ENCODE measurements around the gene RTL9.
"Not testable (repeated sequence)": the region's sequence is repeated elsewhere in the genome, so short reads cannot be mapped to it uniquely, and the experiment has no call there.

RTL9 gene

DNA sequence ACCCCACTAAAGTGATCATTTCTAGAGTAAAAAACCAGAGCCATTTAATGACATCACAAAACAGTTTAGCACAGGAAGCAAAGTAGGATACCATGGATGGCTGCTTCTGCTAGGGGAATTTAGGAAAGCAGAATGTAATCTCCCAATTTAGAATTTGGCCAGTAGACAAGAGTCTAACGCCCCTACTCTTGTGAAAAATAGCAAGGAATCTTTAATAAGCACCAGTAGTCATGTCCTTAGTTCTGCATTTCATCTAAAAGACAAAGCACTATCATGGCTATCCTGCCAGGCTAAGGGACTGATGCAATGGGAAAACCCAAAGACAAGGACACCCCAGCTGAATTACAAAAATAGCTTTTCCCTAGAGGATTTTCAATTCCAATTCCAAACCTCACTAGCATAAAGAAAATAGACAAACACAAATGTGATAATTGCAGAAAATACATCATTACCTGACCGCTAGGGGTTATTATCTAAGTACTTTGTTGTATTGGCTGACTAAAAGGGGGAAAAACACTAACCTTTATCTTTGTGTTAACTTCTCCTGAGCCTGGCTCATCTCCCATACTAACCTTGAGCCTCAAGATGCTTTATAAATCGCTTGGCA lies 38.2 kb upstream of the RTL9 start:
- no peaks in the 10 kb centered on the region for H3K9me3 ChIP-seq (ENCODE audit: control insufficient read depth in 1 of 2, low read length in 2 of 2)
- H3K9ac ChIP-seq (ENCODE audit: low read depth in 1 of 2, low read length in 2 of 2) = no peak overlapping the region
- H3K36me3 ChIP-seq (ENCODE audit: control insufficient read depth in 1 of 2, insufficient read depth in 2 of 2, low read length in 2 of 2) = no peaks in the 10 kb centered on the region
- H3K27ac ChIP-seq (ENCODE audit: low read depth, low read length) = no peak overlapping the region
- H3K4me3 ChIP-seq (ENCODE audit: low read depth in 1 of 2, low read length in 2 of 2) = no peak overlapping the region
- no peaks in the 10 kb centered on the region for H3K27me3 ChIP-seq (ENCODE audit: control insufficient read depth in 1 of 2, insufficient read depth in 2 of 2, low read length in 2 of 2)
- H3K4me1 ChIP-seq (ENCODE audit: control insufficient read depth in 1 of 2, insufficient read depth in 2 of 2, low read length in 2 of 2) = no peaks in the 10 kb centered on the region

- Histone ChIP-seq H3K9ac (ENCODE audit: low read depth in 1 of 2, low read length in 2 of 2) (no peak overlapping the region), H3K27me3 (ENCODE audit: control insufficient read depth in 1 of 2, insufficient read depth in 2 of 2, low read length in 2 of 2) (no peaks in the 10 kb centered on the region), H3K9me3 (ENCODE audit: control insufficient read depth in 1 of 2, low read length in 2 of 2) (no peaks in the 10 kb centered on the region), H3K36me3 (ENCODE audit: control insufficient read depth in 1 of 2, insufficient read depth in 2 of 2, low read length in 2 of 2) (no peaks in the 10 kb centered on the region), H3K4me1 (ENCODE audit: control insufficient read depth in 1 of 2, insufficient read depth in 2 of 2, low read length in 2 of 2) (no peaks in the 10 kb centered on the region), H3K27ac (ENCODE audit: low read depth, low read length) (no peak overlapping the region), H3K4me3 (ENCODE audit: low read depth in 1 of 2, low read length in 2 of 2) (no peak overlapping the region)
These were observed 37.6 kb upstream of the RTL9 start for GRCh38 chrX:110321081-110321480.

DNA sequence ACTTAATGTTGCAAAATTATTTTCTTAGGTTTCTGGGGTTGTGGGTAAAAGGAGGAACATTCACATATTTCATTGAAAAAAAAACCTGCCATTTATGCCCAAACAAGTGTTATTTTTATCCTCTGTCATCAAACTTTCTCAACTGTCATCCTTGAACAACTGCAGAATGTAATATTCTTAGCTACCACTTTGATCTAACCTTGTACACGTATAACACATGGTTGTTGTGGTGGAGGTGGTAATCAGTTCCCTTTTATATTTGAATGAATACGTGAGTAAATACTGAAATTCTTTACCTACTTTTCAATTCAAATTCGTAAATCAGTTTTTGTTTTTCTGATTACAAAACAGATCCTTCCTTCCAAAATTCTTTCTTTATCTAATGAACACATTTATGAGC lies 37.0 kb upstream of the RTL9 start:
- H3K4me3 ChIP-seq (ENCODE audit: low read depth in 1 of 2, low read length in 2 of 2) = no peak overlapping the region
- no peaks in the 10 kb centered on the region for H3K9me3 ChIP-seq (ENCODE audit: control insufficient read depth in 1 of 2, low read length in 2 of 2)
- H3K9ac ChIP-seq (ENCODE audit: low read depth in 1 of 2, low read length in 2 of 2) = no peak overlapping the region
- H3K36me3 ChIP-seq (ENCODE audit: control insufficient read depth in 1 of 2, insufficient read depth in 2 of 2, low read length in 2 of 2) = no peaks in the 10 kb centered on the region
- H3K27ac ChIP-seq (ENCODE audit: low read depth, low read length) = no peak overlapping the region
- H3K4me1 ChIP-seq (ENCODE audit: control insufficient read depth in 1 of 2, insufficient read depth in 2 of 2, low read length in 2 of 2) = no peaks in the 10 kb centered on the region
- no peaks in the 10 kb centered on the region for H3K27me3 ChIP-seq (ENCODE audit: control insufficient read depth in 1 of 2, insufficient read depth in 2 of 2, low read length in 2 of 2)

DNA sequence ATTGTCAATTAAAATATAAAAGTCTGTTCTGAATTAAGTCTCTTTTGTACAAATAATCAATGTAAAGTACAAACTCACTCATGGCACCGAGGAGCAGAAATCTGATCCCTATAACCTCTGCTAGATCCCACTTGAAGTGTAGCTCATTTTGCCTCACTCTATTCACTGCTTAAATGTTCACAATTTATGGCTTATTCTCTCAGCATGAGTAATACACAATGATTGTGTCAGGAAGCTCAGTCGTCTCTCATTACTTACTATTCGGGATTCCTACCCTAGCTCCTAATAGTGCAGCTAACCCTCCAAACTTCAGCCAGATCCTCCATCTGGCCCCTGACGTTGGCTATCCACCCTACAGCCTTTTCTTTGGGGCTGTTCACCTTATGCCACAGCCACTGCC lies 36.0 kb upstream of the RTL9 start:
- Histone ChIP-seq H3K4me3 (ENCODE audit: low read depth in 1 of 2, low read length in 2 of 2) (no peak overlapping the region), H3K4me1 (ENCODE audit: control insufficient read depth in 1 of 2, insufficient read depth in 2 of 2, low read length in 2 of 2) (no peaks in the 10 kb centered on the region), H3K9me3 (ENCODE audit: control insufficient read depth in 1 of 2, low read length in 2 of 2) (no peaks in the 10 kb centered on the region), H3K27me3 (ENCODE audit: control insufficient read depth in 1 of 2, insufficient read depth in 2 of 2, low read length in 2 of 2) (no peaks in the 10 kb centered on the region), H3K27ac (ENCODE audit: low read depth, low read length) (no peak overlapping the region), H3K9ac (ENCODE audit: low read depth in 1 of 2, low read length in 2 of 2) (no peak overlapping the region), H3K36me3 (ENCODE audit: control insufficient read depth in 1 of 2, insufficient read depth in 2 of 2, low read length in 2 of 2) (no peaks in the 10 kb centered on the region)

DNA sequence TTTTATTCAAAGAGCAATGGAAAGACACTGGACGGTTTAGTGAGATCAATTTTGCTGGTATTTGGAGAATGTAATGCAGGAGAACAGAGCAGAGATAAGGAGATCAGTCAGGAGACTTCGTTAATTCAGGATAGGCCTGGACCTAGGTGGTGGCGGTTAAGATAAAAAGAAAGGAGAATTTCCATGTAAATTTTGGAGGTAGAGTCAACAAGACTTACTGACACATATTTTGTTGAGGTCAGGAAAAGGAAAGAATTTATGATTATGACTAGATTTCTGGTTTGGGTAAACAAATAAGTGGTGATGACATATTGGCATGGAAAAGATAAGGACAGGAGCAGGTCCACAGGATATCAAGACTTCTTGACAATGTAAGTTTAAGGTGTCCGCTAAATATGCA lies 31.9 kb upstream of the RTL9 start:
- Histone ChIP-seq H3K27me3 (ENCODE audit: control insufficient read depth in 1 of 2, insufficient read depth in 2 of 2, low read length in 2 of 2) (no peaks in the 10 kb centered on the region), H3K4me1 (ENCODE audit: control insufficient read depth in 1 of 2, insufficient read depth in 2 of 2, low read length in 2 of 2) (no peaks in the 10 kb centered on the region), H3K9me3 (ENCODE audit: control insufficient read depth in 1 of 2, low read length in 2 of 2) (no peaks in the 10 kb centered on the region), H3K36me3 (ENCODE audit: control insufficient read depth in 1 of 2, insufficient read depth in 2 of 2, low read length in 2 of 2) (no peaks in the 10 kb centered on the region), H3K4me3 (ENCODE audit: low read depth in 1 of 2, low read length in 2 of 2) (no peak overlapping the region), H3K27ac (ENCODE audit: low read depth, low read length) (no peak overlapping the region), H3K9ac (ENCODE audit: low read depth in 1 of 2, low read length in 2 of 2) (no peak overlapping the region)

DNA sequence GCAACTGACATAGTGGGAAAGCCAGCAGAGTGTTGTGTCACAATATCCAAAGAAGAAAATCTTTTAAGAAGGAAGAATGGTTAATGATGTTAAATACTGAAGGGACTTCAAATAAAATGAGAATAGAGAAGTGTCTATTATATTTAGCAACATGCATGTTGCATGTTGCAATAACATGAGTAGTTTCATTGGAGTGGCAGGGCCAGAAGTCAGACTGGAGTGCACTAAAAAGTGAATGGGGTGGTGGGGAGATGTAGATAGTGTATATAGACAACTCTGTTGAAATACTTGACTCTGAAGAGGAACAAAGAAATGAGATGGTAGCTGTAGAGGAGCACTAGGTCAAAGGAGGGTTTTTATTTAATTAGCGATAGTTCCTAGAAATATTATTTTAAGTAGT lies 31.3 kb upstream of the RTL9 start:
- no peaks in the 10 kb centered on the region for H3K27me3 ChIP-seq (ENCODE audit: control insufficient read depth in 1 of 2, insufficient read depth in 2 of 2, low read length in 2 of 2)
- no peak overlapping the region for H3K27ac ChIP-seq (ENCODE audit: low read depth, low read length)

GRCh38 chrX:110328613-110329012 lies 30.0 kb upstream of the RTL9 start:
- H3K27ac ChIP-seq (ENCODE audit: low read depth, low read length); H3K27me3 ChIP-seq (ENCODE audit: control insufficient read depth in 1 of 2, insufficient read depth in 2 of 2, low read length in 2 of 2); H3K36me3 ChIP-seq (ENCODE audit: control insufficient read depth in 1 of 2, insufficient read depth in 2 of 2, low read length in 2 of 2); H3K9me3 ChIP-seq (ENCODE audit: control insufficient read depth in 1 of 2, low read length in 2 of 2); H3K9ac ChIP-seq (ENCODE audit: low read depth in 1 of 2, low read length in 2 of 2); H3K4me3 ChIP-seq (ENCODE audit: low read depth in 1 of 2, low read length in 2 of 2); H3K4me1 ChIP-seq (ENCODE audit: control insufficient read depth in 1 of 2, insufficient read depth in 2 of 2, low read length in 2 of 2): not testable (repeated sequence)

More for the DNA sequence above, 31.3 kb upstream of the RTL9 start:
- Histone ChIP-seq H3K36me3 (ENCODE audit: control insufficient read depth in 1 of 2, insufficient read depth in 2 of 2, low read length in 2 of 2) (no peaks in the 10 kb centered on the region), H3K9me3 (ENCODE audit: control insufficient read depth in 1 of 2, low read length in 2 of 2) (no peaks in the 10 kb centered on the region), H3K4me1 (ENCODE audit: control insufficient read depth in 1 of 2, insufficient read depth in 2 of 2, low read length in 2 of 2) (no peaks in the 10 kb centered on the region), H3K4me3 (ENCODE audit: low read depth in 1 of 2, low read length in 2 of 2) (no peak overlapping the region), H3K9ac (ENCODE audit: low read depth in 1 of 2, low read length in 2 of 2) (no peak overlapping the region)

GRCh38 chrX:110331444-110332030 lies 27.1 kb upstream of the RTL9 start:
- H3K4me3 ChIP-seq (ENCODE audit: low read depth in 1 of 2, low read length in 2 of 2) = no peak overlapping the region
- H3K4me1 ChIP-seq (ENCODE audit: control insufficient read depth in 1 of 2, insufficient read depth in 2 of 2, low read length in 2 of 2) = no peaks in the 10 kb centered on the region
- no peak overlapping the region for H3K27ac ChIP-seq (ENCODE audit: low read depth, low read length)
- H3K36me3 ChIP-seq (ENCODE audit: control insufficient read depth in 1 of 2, insufficient read depth in 2 of 2, low read length in 2 of 2) = no peaks in the 10 kb centered on the region
- H3K9ac ChIP-seq (ENCODE audit: low read depth in 1 of 2, low read length in 2 of 2) = no peak overlapping the region
- H3K27me3 ChIP-seq (ENCODE audit: control insufficient read depth in 1 of 2, insufficient read depth in 2 of 2, low read length in 2 of 2) = no peaks in the 10 kb centered on the region
- H3K9me3 ChIP-seq (ENCODE audit: control insufficient read depth in 1 of 2, low read length in 2 of 2) = no peaks in the 10 kb centered on the region

GRCh38 chrX:110333458-110333857 lies 25.2 kb upstream of the RTL9 start:
- H3K27ac ChIP-seq (ENCODE audit: low read depth, low read length); H3K4me1 ChIP-seq (ENCODE audit: control insufficient read depth in 1 of 2, insufficient read depth in 2 of 2, low read length in 2 of 2); H3K27me3 ChIP-seq (ENCODE audit: control insufficient read depth in 1 of 2, insufficient read depth in 2 of 2, low read length in 2 of 2); H3K36me3 ChIP-seq (ENCODE audit: control insufficient read depth in 1 of 2, insufficient read depth in 2 of 2, low read length in 2 of 2); H3K9me3 ChIP-seq (ENCODE audit: control insufficient read depth in 1 of 2, low read length in 2 of 2); H3K9ac ChIP-seq (ENCODE audit: low read depth in 1 of 2, low read length in 2 of 2); H3K4me3 ChIP-seq (ENCODE audit: low read depth in 1 of 2, low read length in 2 of 2): not testable (repeated sequence)

DNA sequence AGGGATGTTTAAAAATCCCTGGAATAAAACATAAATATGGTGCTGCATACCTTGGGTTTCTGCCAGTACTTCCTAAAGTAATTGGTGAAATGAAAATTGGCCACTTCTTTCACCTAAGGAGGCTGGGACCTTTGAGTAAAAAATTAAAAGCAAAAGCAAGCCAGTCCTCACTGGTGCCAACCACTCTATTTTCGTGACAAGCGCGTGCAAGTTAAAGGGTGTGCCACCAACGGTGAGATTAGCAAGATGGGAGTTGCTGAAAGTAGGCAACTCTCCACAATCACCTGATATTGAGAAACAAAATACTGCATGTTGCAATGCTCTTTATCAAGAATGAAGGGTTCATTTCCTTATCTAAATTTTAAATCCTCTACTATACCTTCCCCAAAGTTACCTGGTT lies 19.7 kb upstream of the RTL9 start:
- Histone ChIP-seq H3K9ac (ENCODE audit: low read depth in 1 of 2, low read length in 2 of 2) (no peak overlapping the region), H3K4me3 (ENCODE audit: low read depth in 1 of 2, low read length in 2 of 2) (no peak overlapping the region), H3K4me1 (ENCODE audit: control insufficient read depth in 1 of 2, insufficient read depth in 2 of 2, low read length in 2 of 2) (no peaks in the 10 kb centered on the region), H3K9me3 (ENCODE audit: control insufficient read depth in 1 of 2, low read length in 2 of 2) (no peaks in the 10 kb centered on the region), H3K36me3 (ENCODE audit: control insufficient read depth in 1 of 2, insufficient read depth in 2 of 2, low read length in 2 of 2) (no peaks in the 10 kb centered on the region), H3K27ac (ENCODE audit: low read depth, low read length) (no peak overlapping the region), H3K27me3 (ENCODE audit: control insufficient read depth in 1 of 2, insufficient read depth in 2 of 2, low read length in 2 of 2) (no peaks in the 10 kb centered on the region)
